Measurements from ENCODE around the gene SAMD4A.
"Not testable (repeated sequence)": the region's sequence is repeated elsewhere in the genome, so short reads cannot be mapped to it uniquely, and the experiment has no call there.

Gene SAMD4A

GRCh38 chr14:54794159-54794558, 227.2 kb downstream of the SAMD4A start:
- no peak overlapping the region for H3K4me3 ChIP-seq (ENCODE audit: low read depth, low read length)
- no peak for TF ChIP-seq CTCF (IDR thresholded peaks at IDR 0.05; ENCODE audit: low read depth, low read length, missing control alignments)
- DNase-seq (ENCODE audit: low read depth), result no peak

- TF ChIP-seq CTCF (IDR thresholded peaks at IDR 0.05; ENCODE audit: low read depth, low read length, missing control alignments), result no peak
- no peak for DNase-seq (ENCODE audit: low read depth)
- no peak overlapping the region for H3K4me3 ChIP-seq (ENCODE audit: low read depth, low read length)
Measured at GRCh38 chr14:54794796-54795195, 227.9 kb downstream of the SAMD4A start.

GRCh38 chr14:54796961-54797360, 230.0 kb downstream of the SAMD4A start:
- no peak for TF ChIP-seq CTCF (IDR thresholded peaks at IDR 0.05; ENCODE audit: low read depth, low read length, missing control alignments)
- H3K4me3 ChIP-seq (ENCODE audit: low read depth, low read length), result no peak overlapping the region
- DNase-seq (ENCODE audit: low read depth), result no peak

GRCh38 chr14:54797556-54797955, 230.6 kb downstream of the SAMD4A start:
- DNase-seq (ENCODE audit: low read depth), result no peak
- H3K4me3 ChIP-seq (ENCODE audit: low read depth, low read length), result no peak overlapping the region
- no peak for TF ChIP-seq CTCF (IDR thresholded peaks at IDR 0.05; ENCODE audit: low read depth, low read length, missing control alignments)

GRCh38 chr14:54797986-54798385, 231.1 kb downstream of the SAMD4A start:
- H3K4me3 ChIP-seq (ENCODE audit: low read depth, low read length), result no peak overlapping the region
- no peak for TF ChIP-seq CTCF (IDR thresholded peaks at IDR 0.05; ENCODE audit: low read depth, low read length, missing control alignments)
- DNase-seq (ENCODE audit: low read depth), result no peak

- no peak for TF ChIP-seq CTCF (IDR thresholded peaks at IDR 0.05; ENCODE audit: low read depth, low read length, missing control alignments)
- no peak overlapping the region for H3K4me3 ChIP-seq (ENCODE audit: low read depth, low read length)
- no peak for DNase-seq (ENCODE audit: low read depth)
Measured at GRCh38 chr14:54798465-54799124, 231.7 kb downstream of the SAMD4A start.

- not testable (repeated sequence) for H3K4me3 ChIP-seq (ENCODE audit: low read depth, low read length); DNase-seq (ENCODE audit: low read depth)
Measured at GRCh38 chr14:54801482-54801881, 234.6 kb downstream of the SAMD4A start.
